HFFc6 (cell line): ENCODE measurements around the gene ACSS3. TPM values are rescaled to one million over a fixed set of nuclear protein-coding genes. Genes with fewer than 3 reads are reported as not detected.

Experiments used
- DNase-seq: peaks from one replicate; pipeline ENCODE4 v3.0.0-alpha.2; 2018
- H3K27ac Mint-ChIP-seq: 2 replicates; pipeline ENCODE4 v1.8.0; 2020; ENCODE audit warnings: mild to moderate bottlenecking, mixed read lengths
- H3K27me3 Mint-ChIP-seq: 2 replicates; pipeline ENCODE4 v1.8.0; 2021; ENCODE audit warnings: mild to moderate bottlenecking, moderate library complexity, mixed read lengths; ENCODE audit not compliant: insufficient read depth
- H3K36me3 Mint-ChIP-seq: 2 replicates; pipeline ENCODE4 v1.8.0; 2021; ENCODE audit warnings: low read depth, mixed read lengths
- H3K4me1 Mint-ChIP-seq: 2 replicates; pipeline ENCODE4 v1.8.0; 2020; ENCODE audit warnings: low read depth, mixed read lengths
- H3K4me3 Mint-ChIP-seq: 2 replicates; pipeline ENCODE4 v1.8.0; 2020; ENCODE audit warnings: mild to moderate bottlenecking, moderate library complexity, mixed read lengths
- H3K9me3 Mint-ChIP-seq: 2 replicates; pipeline ENCODE4 v1.8.0; 2020; ENCODE audit warnings: mild to moderate bottlenecking, mixed read lengths
- CTCF ChIP-seq: fragments of 200-600 bp; sonication (generic); IDR thresholded peaks from 2 replicates; pipeline ENCODE4 v1.5.0; 2021; ENCODE audit warnings: antibody characterized with exemption, mild to moderate bottlenecking
- total RNA-seq, 6 experiments: library from RNA; stranded (reverse); fragmentation: NEBNext Ultra II Directional; extraction: Animal tissue kit (Norgen Biotek cat#: 25700); gene quantifications; 2 replicates in 1 of 6; 3 replicates in 5 of 6; pipeline ENCODE4 v1.2.3, GENCODE V29; 2021

The ACSS3 gene
- total RNA-seq, 6 experiments from 2014 or later = 0.66 to 1.1 (median 0.91) TPM

GRCh38 chr12:81085832-81086231 is 8.0 kb downstream of the ACSS3 start:
- Mint-ChIP-seq H3K4me1 (no peaks in the 10 kb centered on the region), H3K27me3 (peaks cover 1% of the 10 kb centered on the region; the same call in 1 of the 2 replicates), H3K9me3 (no peaks in the 10 kb centered on the region), H3K27ac (no peak overlapping the region), H3K4me3 (no peak overlapping the region), H3K36me3 (no peaks in the 10 kb centered on the region)
- no peak for DNase-seq
- TF ChIP-seq CTCF = no peak

- Mint-ChIP-seq H3K27ac (no peak overlapping the region), H3K4me1 (no peaks in the 10 kb centered on the region), H3K36me3 (no peaks in the 10 kb centered on the region), H3K9me3 (no peaks in the 10 kb centered on the region), H3K4me3 (no peak overlapping the region), H3K27me3 (peaks cover 1% of the 10 kb centered on the region; the same call in 1 of the 2 replicates)
- DNase-seq = no peak
- TF ChIP-seq CTCF = no peak
These were observed 8.5 kb downstream of the ACSS3 start for GRCh38 chr12:81086342-81086741.

- no peak overlapping the region for H3K4me3 Mint-ChIP-seq
- TF ChIP-seq CTCF = no peak
These were observed 10.3 kb downstream of the ACSS3 start for GRCh38 chr12:81088221-81088620.

GRCh38 chr12:81089412-81089811 is 11.5 kb downstream of the ACSS3 start:
- Mint-ChIP-seq H3K4me3 (no peak overlapping the region), H3K27ac (no peak overlapping the region), H3K9me3 (no peaks in the 10 kb centered on the region), H3K36me3 (no peaks in the 10 kb centered on the region), H3K4me1 (no peaks in the 10 kb centered on the region), H3K27me3 (no peaks in the 10 kb centered on the region; the same call in 1 of the 2 replicates)
- DNase-seq = no peak
- TF ChIP-seq CTCF = no peak

More at GRCh38 chr12:81088221-81088620, 10.3 kb downstream of the ACSS3 start:
- no peak for DNase-seq
- no peaks in the 10 kb centered on the region for H3K4me1 Mint-ChIP-seq
- no peaks in the 10 kb centered on the region for H3K36me3 Mint-ChIP-seq
- no peaks in the 10 kb centered on the region for H3K9me3 Mint-ChIP-seq
- peaks cover 1% of the 10 kb centered on the region; the same call in 1 of the 2 replicates for H3K27me3 Mint-ChIP-seq
- H3K27ac Mint-ChIP-seq = no peak overlapping the region

GRCh38 chr12:81092053-81092452 is 14.2 kb downstream of the ACSS3 start:
- no peaks in the 10 kb centered on the region for H3K4me1 Mint-ChIP-seq
- H3K4me3 Mint-ChIP-seq = no peak overlapping the region
- no peak for TF ChIP-seq CTCF
- no peak for DNase-seq
- H3K27me3 Mint-ChIP-seq = no peaks in the 10 kb centered on the region; the same call in 1 of the 2 replicates
- no peaks in the 10 kb centered on the region for H3K9me3 Mint-ChIP-seq
- H3K27ac Mint-ChIP-seq = no peak overlapping the region
- H3K36me3 Mint-ChIP-seq = no peaks in the 10 kb centered on the region
